Glomerular endothelial cell (primary cell): ENCODE data around the gene SHISAL1. TPM values are rescaled to one million over a fixed set of nuclear protein-coding genes. Genes with fewer than 3 reads are reported as not detected.
"Not testable (repeated sequence)": the region's sequence is repeated elsewhere in the genome, so short reads cannot be mapped to it uniquely, and the experiment has no call there.

Source experiments
- DNase-seq: peaks from one replicate; pipeline ENCODE4 v3.0.0-alpha.2; 2011; ENCODE audit warnings: low read depth, low spot score; ENCODE audit errors: extremely low read depth
- total RNA-seq: library from RNA; depleted of rRNA; stranded (reverse); fragments of >200 nt; gene quantifications from 2 replicates; pipeline ENCODE4 v1.2.3, GENCODE V29; 2015

SHISAL1 gene
- total RNA-seq, 1 donor from 2014 or later = 0.29 TPM

DNA sequence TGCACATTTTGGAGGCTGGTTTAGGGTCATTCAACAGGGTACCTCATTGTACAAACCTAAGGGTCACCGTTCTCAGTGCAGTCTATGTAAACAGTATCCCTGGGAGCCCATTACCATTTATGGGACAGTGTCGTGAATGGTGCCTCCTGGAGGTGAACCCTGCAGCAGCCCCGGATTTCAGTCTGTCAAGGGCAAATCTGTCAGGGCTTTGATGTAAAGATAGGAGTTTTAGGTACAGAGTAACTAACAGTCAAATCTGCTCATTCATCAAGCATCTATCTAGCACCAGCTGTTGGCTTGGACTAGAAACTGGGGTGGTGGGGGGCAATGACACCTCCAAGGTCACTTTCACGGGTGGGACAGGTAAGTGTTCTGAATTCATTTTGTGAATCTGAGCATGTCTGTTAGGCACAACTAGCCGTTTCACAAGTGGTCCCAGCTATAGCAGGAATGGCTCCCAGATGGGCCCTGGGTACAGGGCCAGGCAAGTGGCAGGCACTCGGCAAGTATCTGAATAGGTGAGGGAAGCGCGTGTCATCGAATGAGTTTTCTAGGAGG, 68.4 kb downstream of the SHISAL1 start:
- DNase-seq = no peak

DNA sequence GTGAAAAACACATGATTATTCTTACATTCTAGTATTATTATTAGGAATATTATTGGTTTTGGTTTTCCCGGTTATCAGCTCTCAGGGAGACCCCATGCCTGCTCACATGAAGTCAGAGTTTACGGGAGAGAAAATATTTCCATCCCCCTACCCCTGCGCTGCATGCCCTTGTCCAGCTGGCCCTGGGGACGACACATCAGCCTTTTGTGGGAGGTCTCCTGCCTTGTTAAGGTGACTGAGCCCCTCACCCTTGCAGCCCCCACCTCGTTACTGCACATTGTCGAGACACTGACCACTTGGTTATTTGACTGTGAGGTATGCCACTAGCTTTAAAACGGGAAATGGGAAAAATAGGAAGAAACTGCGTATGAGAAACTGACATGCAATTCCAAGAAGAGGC, 69.0 kb downstream of the SHISAL1 start:
- no peak for DNase-seq

GRCh38 chr22:44242946-44243724, 69.6 kb downstream of the SHISAL1 start:
- no peak for DNase-seq

DNA sequence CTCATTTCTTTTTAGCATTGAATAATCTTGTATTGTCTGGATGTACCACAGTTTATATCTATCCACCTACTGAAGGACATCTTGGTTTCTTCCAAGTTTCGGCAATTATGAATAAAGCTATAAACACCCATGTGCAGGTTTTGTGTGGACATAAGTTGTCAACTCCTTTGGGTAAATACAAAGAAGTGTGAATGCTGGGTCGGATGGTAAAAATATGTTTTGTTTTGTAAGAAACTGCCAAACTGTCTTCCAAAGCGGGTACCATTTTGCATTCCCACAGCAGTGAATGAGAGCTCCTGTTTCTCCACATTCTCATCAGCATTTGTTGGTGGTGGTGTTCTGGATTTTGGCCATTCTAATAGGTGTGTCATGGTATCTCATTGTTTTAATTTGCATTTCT, 71.6 kb downstream of the SHISAL1 start:
- not testable (repeated sequence) for DNase-seq

GRCh38 chr22:44237290-44237689, 75.5 kb downstream of the SHISAL1 start:
- no peak for DNase-seq

DNA sequence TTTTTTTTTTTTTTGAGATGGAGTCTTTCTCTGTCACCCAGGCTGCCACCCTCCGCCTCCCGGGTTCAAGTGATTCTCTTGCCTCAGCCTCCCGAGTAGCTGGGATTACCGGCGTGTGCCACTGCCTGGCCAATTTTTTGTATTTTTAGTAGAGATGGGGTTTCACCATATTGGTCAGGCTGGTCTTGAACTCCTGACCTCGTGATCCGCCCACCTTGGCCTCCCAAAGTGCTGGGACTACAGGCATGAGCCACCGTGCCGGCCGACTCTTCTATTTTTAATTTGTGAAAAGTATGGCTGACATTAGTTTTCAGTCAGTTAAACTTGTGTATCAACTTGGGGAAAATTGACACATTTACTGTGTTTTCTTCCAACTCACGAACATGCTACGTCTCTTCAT, 78.4 kb downstream of the SHISAL1 start:
- not testable (repeated sequence) for DNase-seq

- no peak for DNase-seq
Observed at GRCh38 chr22:44231233-44231632, 81.5 kb downstream of the SHISAL1 start.

GRCh38 chr22:44229809-44230208, 82.9 kb downstream of the SHISAL1 start:
- no peak for DNase-seq

DNA sequence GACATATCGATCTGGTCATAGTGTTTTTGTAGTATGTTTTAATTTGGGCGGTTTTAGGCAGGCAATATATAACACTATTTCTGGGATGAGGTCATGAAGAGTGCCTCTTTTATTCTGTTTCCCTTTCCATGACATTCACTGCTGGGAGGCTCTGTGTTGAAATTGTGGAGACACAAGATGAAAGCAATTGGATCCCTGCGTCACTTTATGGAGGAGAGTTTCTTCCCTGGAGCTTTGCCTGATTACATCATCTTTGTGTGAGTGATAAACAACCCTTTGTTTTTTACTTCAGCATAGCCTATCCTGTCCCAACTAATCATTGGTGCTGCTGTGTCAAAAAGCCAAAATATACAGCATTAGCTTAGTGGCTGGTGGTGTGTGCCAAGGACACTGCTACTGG, 83.4 kb downstream of the SHISAL1 start:
- no peak for DNase-seq

- DNase-seq = no peak
Observed at GRCh38 chr22:44225812-44226211, 86.9 kb downstream of the SHISAL1 start.

DNA sequence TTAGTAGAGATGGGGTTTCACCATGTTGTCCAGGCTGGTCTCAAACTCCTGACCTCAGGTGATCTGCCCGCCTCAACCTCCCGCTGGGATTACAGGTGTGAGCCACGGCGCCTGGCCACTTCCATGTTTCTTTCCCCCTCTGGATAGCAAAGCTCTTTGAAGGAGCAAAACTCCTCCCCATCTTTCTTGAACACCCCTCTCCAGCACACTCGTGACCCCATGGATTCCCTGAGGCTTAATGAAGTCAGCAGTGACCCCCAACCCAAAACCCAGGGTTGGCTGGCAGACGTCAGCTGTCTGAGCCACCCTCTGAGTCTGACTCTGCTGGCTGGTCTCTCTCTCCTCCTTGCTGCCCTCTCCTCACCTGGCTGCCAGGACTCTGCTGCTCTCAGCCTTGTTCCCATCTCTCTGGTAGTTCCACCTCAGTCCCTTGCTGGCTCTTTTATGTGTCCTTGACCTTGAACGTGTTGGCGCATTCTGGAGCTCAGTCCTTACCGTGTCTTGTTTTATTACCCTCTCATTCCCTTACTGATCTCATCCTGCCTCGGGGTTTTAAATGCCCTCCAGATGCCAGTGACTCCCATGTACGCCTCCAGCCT, 87.6 kb downstream of the SHISAL1 start:
- no peak for DNase-seq

- DNase-seq = no peak
Observed at GRCh38 chr22:44224166-44224565, 88.6 kb downstream of the SHISAL1 start.

GRCh38 chr22:44221710-44222475, 90.9 kb downstream of the SHISAL1 start:
- no peak for DNase-seq

- no peak for DNase-seq
Observed at GRCh38 chr22:44220727-44221680, 91.7 kb downstream of the SHISAL1 start.

DNA sequence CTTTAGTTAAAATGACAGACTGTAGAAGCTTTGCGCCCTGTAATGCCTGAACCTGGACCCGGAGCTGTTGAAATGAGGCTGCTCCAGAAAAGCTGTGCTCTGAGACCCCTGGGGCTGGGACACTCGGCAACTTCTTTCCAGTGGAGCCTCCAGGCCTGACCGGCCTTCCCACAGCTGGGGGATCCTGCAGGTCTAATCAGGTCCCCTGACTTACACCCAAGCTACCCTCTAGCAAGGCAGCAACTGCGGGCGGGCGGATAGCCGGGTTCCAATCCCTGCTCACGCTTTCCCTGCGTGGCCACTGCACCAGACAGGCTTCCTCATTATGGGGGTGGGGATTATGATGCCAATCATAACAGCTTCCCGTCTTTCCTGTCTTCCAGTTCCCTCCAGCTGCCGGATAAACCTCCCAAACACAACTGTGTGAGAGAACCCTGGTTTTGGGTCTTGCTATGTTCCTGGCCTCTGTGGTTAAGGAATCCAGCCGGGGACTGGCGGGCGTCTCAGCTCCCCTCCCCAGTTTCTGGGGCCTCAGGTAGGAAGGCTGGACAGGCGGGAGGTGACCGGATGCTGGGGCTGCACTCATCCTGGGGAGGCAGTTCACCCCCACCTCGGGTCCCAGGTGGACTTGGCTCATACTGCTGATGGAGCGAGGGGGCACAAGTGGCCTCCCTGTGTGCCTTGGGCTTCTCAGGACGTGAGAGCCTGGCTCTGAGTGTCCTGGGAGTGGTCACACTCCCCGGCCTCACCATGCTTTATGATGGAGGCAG, 93.5 kb downstream of the SHISAL1 start:
- no peak for DNase-seq

GRCh38 chr22:44218071-44218470, 94.7 kb downstream of the SHISAL1 start:
- no peak for DNase-seq

DNA sequence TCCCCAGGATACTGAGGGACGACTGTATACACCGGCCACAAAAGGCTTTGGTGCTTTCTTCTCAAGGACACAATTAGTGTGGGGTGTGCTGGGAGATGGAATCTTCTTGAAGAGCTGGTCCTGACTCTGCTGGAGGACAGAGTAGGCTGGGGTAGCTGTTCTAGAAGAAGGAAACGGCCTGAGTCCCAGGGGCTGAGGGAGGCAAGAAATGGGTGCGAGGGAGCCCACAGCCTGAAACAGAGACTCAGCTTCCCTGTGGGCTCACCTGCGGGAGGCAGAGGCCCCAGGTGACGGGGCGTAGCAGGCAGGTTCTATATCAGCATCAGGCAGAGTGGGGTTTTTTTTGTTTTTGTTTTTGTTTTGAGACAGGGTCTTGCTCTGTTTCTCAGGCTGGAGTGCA, 95.4 kb downstream of the SHISAL1 start:
- DNase-seq = no peak

- no peak for DNase-seq
Observed at GRCh38 chr22:44215287-44215686, 97.5 kb downstream of the SHISAL1 start.

DNA sequence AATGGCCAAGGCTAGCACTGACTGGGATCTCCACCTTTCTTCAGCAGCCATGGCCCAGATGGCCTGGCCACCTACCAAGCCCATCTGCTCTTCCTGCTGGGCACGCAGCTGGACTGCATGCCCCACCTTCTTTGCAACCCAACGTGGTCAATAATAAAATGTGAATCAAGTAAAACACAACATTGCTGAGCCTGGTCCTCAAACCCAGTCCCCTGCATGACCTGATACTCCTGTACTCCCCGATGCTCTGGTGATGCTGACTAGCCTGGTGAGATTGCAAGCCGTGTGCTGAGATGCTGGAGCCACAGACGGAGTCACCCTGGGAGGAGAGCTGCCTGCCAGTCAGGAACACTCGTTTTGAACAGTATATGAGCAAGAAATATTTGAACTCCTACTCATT, 98.0 kb downstream of the SHISAL1 start:
- no peak for DNase-seq

- DNase-seq = no peak
Observed at GRCh38 chr22:44214187-44214586, 98.6 kb downstream of the SHISAL1 start.
